Neural cell (in vitro differentiated cells): ENCODE measurements around the gene MAP3K14. TPM values are rescaled to one million over a fixed set of nuclear protein-coding genes. Genes with fewer than 3 reads are reported as not detected.
"Not testable (repeated sequence)": the region's sequence is repeated elsewhere in the genome, so short reads cannot be mapped to it uniquely, and the experiment has no call there.

Experiments used
- H2AFZ ChIP-seq: fragments of 200-600, 300-800 bp; sonication (generic), shearing (Covaris generic); 2 replicates; pipeline ENCODE4 v1.6.0; 2014; ENCODE audit warnings: low read depth, mild to moderate bottlenecking, antibody characterized with exemption, low read length, moderate library complexity
- H3F3A ChIP-seq: fragments of 200-600 bp; shearing (Covaris generic); 2 replicates; pipeline ENCODE4 v1.6.1; 2016; ENCODE audit warnings: mild to moderate bottlenecking, moderate library complexity, mixed read lengths, antibody characterized with exemption, low read length; ENCODE audit not compliant: insufficient read depth, poor library complexity, severe bottlenecking
- H3K27ac ChIP-seq: fragments of 200-600, 300-800 bp; sonication (generic), shearing (Covaris generic); 2 replicates; pipeline ENCODE4 v1.5.1; 2014; ENCODE audit warnings: mild to moderate bottlenecking, low read length, moderate library complexity
- H3K27me3 ChIP-seq: fragments of 300-800, 200-600 bp; sonication (generic), shearing (Covaris generic); 2 replicates; pipeline ENCODE4 v1.6.0; 2014; ENCODE audit warnings: mild to moderate bottlenecking, low read depth, low read length, moderate library complexity; ENCODE audit not compliant: insufficient read depth
- H3K36me3 ChIP-seq: fragments of 300-800, 200-600 bp; sonication (generic), shearing (Covaris generic); 2 replicates; pipeline ENCODE4 v1.5.1; 2014; ENCODE audit warnings: mild to moderate bottlenecking, antibody characterized with exemption, low read length, moderate library complexity; ENCODE audit not compliant: insufficient read depth
- H3K4me2 ChIP-seq: fragments of 300-800, 200-600 bp; sonication (generic), shearing (Covaris generic); 2 replicates; pipeline ENCODE4 v1.6.0; 2014; ENCODE audit warnings: mild to moderate bottlenecking, low read length
- H3K4me3 ChIP-seq: fragments of 300-800, 200-600 bp; sonication (generic), shearing (Covaris generic); 2 replicates; pipeline ENCODE4 v1.5.1; 2014; ENCODE audit warnings: mild to moderate bottlenecking, low read length, moderate library complexity
- H3K79me2 ChIP-seq: fragments of 200-600 bp; shearing (Covaris generic); replicated peaks from 2 replicates; pipeline ENCODE4 v1.6.0; 2014; ENCODE audit warnings: mild to moderate bottlenecking, low read length, moderate library complexity; ENCODE audit not compliant: insufficient read depth
- H3K9ac ChIP-seq: fragments of 300-800, 200-600 bp; sonication (generic), shearing (Covaris generic); 2 replicates; pipeline ENCODE4 v1.6.1; 2016; ENCODE audit warnings: mild to moderate bottlenecking, low read length, mixed read lengths
- H3K9me2 ChIP-seq: fragments of 200-600 bp; shearing (Covaris generic); 2 replicates; pipeline ENCODE4 v1.6.1; 2016; ENCODE audit warnings: mild to moderate bottlenecking, low read length, mixed read lengths; ENCODE audit not compliant: insufficient read depth
- H3K9me3 ChIP-seq: fragments of 200-600, 300-800 bp; sonication (generic), shearing (Covaris generic); 2 replicates; pipeline ENCODE4 v1.6.1; 2016; ENCODE audit warnings: mild to moderate bottlenecking, mixed run types, low read length, moderate library complexity, mixed read lengths
- H4K20me1 ChIP-seq: fragments of 200-600 bp; shearing (Covaris generic); 2 replicates; pipeline ENCODE4 v1.6.1; 2016; ENCODE audit warnings: mild to moderate bottlenecking, mixed run types; ENCODE audit not compliant: insufficient read depth
- EP300 ChIP-seq: fragments of 450-650 bp; conservative IDR thresholded peaks from 2 replicates; pipeline ENCODE4 v1.6.1; 2014; ENCODE audit warnings: antibody characterized with exemption, mild to moderate bottlenecking, moderate library complexity; ENCODE audit not compliant: poor library complexity, severe bottlenecking
- MXI1 ChIP-seq: fragments of 450-650 bp; conservative IDR thresholded peaks from 2 replicates; pipeline ENCODE4 v1.6.1; 2014; ENCODE audit warnings: antibody characterized with exemption, mild to moderate bottlenecking; ENCODE audit not compliant: poor library complexity, severe bottlenecking
- POLR2AphosphoS5 ChIP-seq: IDR thresholded peaks from 2 replicates; pipeline ENCODE4 v1.6.1; 2012
- RAD21 ChIP-seq: fragments of 450-650 bp; conservative IDR thresholded peaks from 2 replicates; pipeline ENCODE4 v1.6.1; 2014; ENCODE audit warnings: antibody characterized with exemption, mild to moderate bottlenecking, moderate library complexity
- REST ChIP-seq: IDR thresholded peaks from 2 replicates; pipeline ENCODE4 v1.6.1; 2012; ENCODE audit warnings: borderline replicate concordance
- SMC3 ChIP-seq: fragments of 450-650 bp; conservative IDR thresholded peaks from 2 replicates; pipeline ENCODE4 v1.6.1; 2014; ENCODE audit warnings: antibody characterized with exemption, mild to moderate bottlenecking, moderate library complexity; ENCODE audit not compliant: poor library complexity
- TAF1 ChIP-seq: IDR thresholded peaks from 2 replicates; pipeline ENCODE4 v1.6.1; 2012; ENCODE audit warnings: low read depth
- polyA plus RNA-seq: library from polyadenylated mRNA; depleted of rRNA; stranded (reverse); fragments of >200 nt; gene quantifications from 2 replicates; pipeline ENCODE4 v1.2.3, GENCODE V29; 2014

Gene MAP3K14
- polyA plus RNA-seq, 1 donor from 2014 or later = 6.7 TPM

- TF ChIP-seq SMC3 (no peak), TAF1 (no peak), MXI1 (no peak), RAD21 (no peak), REST (no peak), EP300 (no peak)
- Histone ChIP-seq H3F3A (no peaks in the 10 kb centered on the region), H3K9me3 (no peaks in the 10 kb centered on the region), H3K4me3 (no peak overlapping the region), H3K9me2 (no peaks in the 10 kb centered on the region), H4K20me1 (no peaks in the 10 kb centered on the region), H3K27me3 (no peaks in the 10 kb centered on the region), H3K9ac (no peak overlapping the region), H3K79me2 (no peaks in the 10 kb centered on the region), H2AFZ (no peak overlapping the region), H3K4me2 (no peak overlapping the region), H3K36me3 (no peaks in the 10 kb centered on the region), H3K27ac (no peak overlapping the region)
Observed at GRCh38 chr17:45253879-45254278, 62.9 kb downstream of the MAP3K14 start.

GRCh38 chr17:45253237-45253636, 63.6 kb downstream of the MAP3K14 start:
- H3F3A ChIP-seq, H3K9ac ChIP-seq, H4K20me1 ChIP-seq, H3K27me3 ChIP-seq, H3K36me3 ChIP-seq, H3K9me2 ChIP-seq, H3K9me3 ChIP-seq, H2AFZ ChIP-seq, H3K79me2 ChIP-seq, H3K4me2 ChIP-seq, H3K27ac ChIP-seq, H3K4me3 ChIP-seq: not testable (repeated sequence)

GRCh38 chr17:45251931-45252330, 64.9 kb downstream of the MAP3K14 start:
- Histone ChIP-seq H3K79me2 (no peaks in the 10 kb centered on the region), H3K9me3 (no peaks in the 10 kb centered on the region), H2AFZ (no peak overlapping the region), H4K20me1 (no peaks in the 10 kb centered on the region), H3K27me3 (peaks cover 15% of the 10 kb centered on the region), H3K4me3 (no peak overlapping the region), H3K4me2 (no peak overlapping the region), H3K9me2 (no peaks in the 10 kb centered on the region), H3F3A (no peaks in the 10 kb centered on the region), H3K9ac (no peak overlapping the region), H3K36me3 (no peaks in the 10 kb centered on the region), H3K27ac (no peak overlapping the region)
- TF ChIP-seq EP300 = no peak
- TF ChIP-seq RAD21 = no peak
- no peak for TF ChIP-seq MXI1
- TF ChIP-seq POLR2AphosphoS5 = no peak
